Measurements from ENCODE around the gene ARHGAP9. TPM values are rescaled to one million over a fixed set of nuclear protein-coding genes. Genes with fewer than 3 reads are reported as not detected.

Gene ARHGAP9
- total and polyA plus RNA-seq, 2 donors from 2014 or later = 3.8 to 18.1 TPM

- TF ChIP-seq, protein P1, sequence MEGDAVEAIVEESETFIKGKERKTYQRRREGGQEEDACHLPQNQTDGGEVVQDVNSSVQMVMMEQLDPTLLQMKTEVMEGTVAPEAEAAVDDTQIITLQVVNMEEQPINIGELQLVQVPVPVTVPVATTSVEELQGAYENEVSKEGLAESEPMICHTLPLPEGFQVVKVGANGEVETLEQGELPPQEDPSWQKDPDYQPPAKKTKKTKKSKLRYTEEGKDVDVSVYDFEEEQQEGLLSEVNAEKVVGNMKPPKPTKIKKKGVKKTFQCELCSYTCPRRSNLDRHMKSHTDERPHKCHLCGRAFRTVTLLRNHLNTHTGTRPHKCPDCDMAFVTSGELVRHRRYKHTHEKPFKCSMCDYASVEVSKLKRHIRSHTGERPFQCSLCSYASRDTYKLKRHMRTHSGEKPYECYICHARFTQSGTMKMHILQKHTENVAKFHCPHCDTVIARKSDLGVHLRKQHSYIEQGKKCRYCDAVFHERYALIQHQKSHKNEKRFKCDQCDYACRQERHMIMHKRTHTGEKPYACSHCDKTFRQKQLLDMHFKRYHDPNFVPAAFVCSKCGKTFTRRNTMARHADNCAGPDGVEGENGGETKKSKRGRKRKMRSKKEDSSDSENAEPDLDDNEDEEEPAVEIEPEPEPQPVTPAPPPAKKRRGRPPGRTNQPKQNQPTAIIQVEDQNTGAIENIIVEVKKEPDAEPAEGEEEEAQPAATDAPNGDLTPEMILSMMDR (IDR thresholded peaks at IDR 0.05; ENCODE audit: borderline replicate concordance, extremely low read depth, insufficient read depth) = no peak
- H3K27ac ChIP-seq (ENCODE audit: low read depth in 2 of 2, low read length in 2 of 2) = no peak overlapping the region
- DNase-seq = no peak
- H3K4me3 ChIP-seq (ENCODE audit: low read length in 3 of 3) = peak overlapping the region; percentile 16 to 99 (median 90)
- no peaks in the 10 kb centered on the region for H3K27me3 ChIP-seq (ENCODE audit: control insufficient read depth, insufficient read depth, low read length)
- intact Hi-C loops (cut with DNase I) = no loop called here
- peaks cover 0 to 10% (median 0%) of the 10 kb centered on the region in 3 donors for H3K4me1 ChIP-seq (ENCODE audit: control insufficient read depth in 2 of 3, insufficient read depth in 2 of 3, low read depth in 1 of 3, low read length in 3 of 3)
- FAIRE-seq = no peak
- H3K9me3 ChIP-seq (ENCODE audit: control insufficient read depth in 2 of 3, insufficient read depth in 1 of 3, low read length in 3 of 3) = no peaks in the 10 kb centered on the region
- H3K9ac ChIP-seq (ENCODE audit: low read length in 3 of 3) = no peak overlapping the region
- peaks cover 8 to 24% (median 8%) of the 10 kb centered on the region in 3 donors for H3K36me3 ChIP-seq (ENCODE audit: control insufficient read depth in 2 of 3, insufficient read depth in 3 of 3, low read length in 3 of 3)
Observed at GRCh38 chr12:57487055-57487596, 7.5 kb upstream of the ARHGAP9 start.

GRCh38 chr12:57485695-57486094 is 6.0 kb upstream of the ARHGAP9 start:
- TF ChIP-seq, protein P1 (IDR thresholded peaks at IDR 0.05; ENCODE audit: borderline replicate concordance, extremely low read depth, insufficient read depth) = no peak
- H3K9ac ChIP-seq (ENCODE audit: low read length in 3 of 3) = no peak overlapping the region
- no peak overlapping the region for H3K4me3 ChIP-seq (ENCODE audit: low read length in 3 of 3)
- intact Hi-C loops (cut with DNase I) = no loop called here
- peaks cover 0 to 10% (median 0%) of the 10 kb centered on the region in 3 donors for H3K4me1 ChIP-seq (ENCODE audit: control insufficient read depth in 2 of 3, insufficient read depth in 2 of 3, low read depth in 1 of 3, low read length in 3 of 3)
- DNase-seq (no peak), FAIRE-seq (no peak)
- H3K36me3 ChIP-seq (ENCODE audit: control insufficient read depth in 2 of 3, insufficient read depth in 3 of 3, low read length in 3 of 3) = peaks cover 5 to 12% (median 6%) of the 10 kb centered on the region in 3 donors
- H3K27ac ChIP-seq (ENCODE audit: low read depth in 2 of 2, low read length in 2 of 2) = no peak overlapping the region
- no peaks in the 10 kb centered on the region for H3K9me3 ChIP-seq (ENCODE audit: control insufficient read depth in 2 of 3, insufficient read depth in 1 of 3, low read length in 3 of 3)
- no peaks in the 10 kb centered on the region for H3K27me3 ChIP-seq (ENCODE audit: control insufficient read depth, insufficient read depth, low read length)

GRCh38 chr12:57483466-57483865 is 3.8 kb upstream of the ARHGAP9 start:
- Histone ChIP-seq H3K9me3 (ENCODE audit: control insufficient read depth in 2 of 3, insufficient read depth in 1 of 3, low read length in 3 of 3) (no peaks in the 10 kb centered on the region), H3K27me3 (ENCODE audit: control insufficient read depth, insufficient read depth, low read length) (no peaks in the 10 kb centered on the region), H3K9ac (ENCODE audit: low read length in 3 of 3) (no peak overlapping the region), H3K4me1 (ENCODE audit: control insufficient read depth in 2 of 3, insufficient read depth in 2 of 3, low read depth in 1 of 3, low read length in 3 of 3) (peaks cover 0 to 4% (median 0%) of the 10 kb centered on the region in 3 donors), H3K36me3 (ENCODE audit: control insufficient read depth in 2 of 3, insufficient read depth in 3 of 3, low read length in 3 of 3) (no peaks in the 10 kb centered on the region), H3K4me3 (ENCODE audit: low read length in 3 of 3) (no peak overlapping the region), H3K27ac (ENCODE audit: low read depth in 2 of 2, low read length in 2 of 2) (no peak overlapping the region)
- DNase-seq = peak in 1 of 5 donors; percentile 34
- TF ChIP-seq, protein P1 (IDR thresholded peaks at IDR 0.05; ENCODE audit: borderline replicate concordance, extremely low read depth, insufficient read depth) = no peak
- intact Hi-C loops (cut with DNase I) = no loop called here
- FAIRE-seq = no peak

GRCh38 chr12:57481671-57482070 is 2.0 kb upstream of the ARHGAP9 start:
- no peaks in the 10 kb centered on the region for H3K36me3 ChIP-seq (ENCODE audit: control insufficient read depth in 2 of 3, insufficient read depth in 3 of 3, low read length in 3 of 3)
- H3K4me3 ChIP-seq (ENCODE audit: low read length in 3 of 3) = no peak overlapping the region
- TF ChIP-seq, protein P1 (IDR thresholded peaks at IDR 0.05; ENCODE audit: borderline replicate concordance, extremely low read depth, insufficient read depth) = no peak
- FAIRE-seq (no peak), DNase-seq (no peak)
- H3K27ac ChIP-seq (ENCODE audit: low read depth in 2 of 2, low read length in 2 of 2) = no peak overlapping the region
- H3K9ac ChIP-seq (ENCODE audit: low read length in 3 of 3) = no peak overlapping the region
- no peaks in the 10 kb centered on the region for H3K9me3 ChIP-seq (ENCODE audit: control insufficient read depth in 2 of 3, insufficient read depth in 1 of 3, low read length in 3 of 3)
- peaks cover 5% of the 10 kb centered on the region for H3K27me3 ChIP-seq (ENCODE audit: control insufficient read depth, insufficient read depth, low read length)
- H3K4me1 ChIP-seq (ENCODE audit: control insufficient read depth in 2 of 3, insufficient read depth in 2 of 3, low read depth in 1 of 3, low read length in 3 of 3) = peaks cover 0 to 3% (median 0%) of the 10 kb centered on the region in 3 donors
- intact Hi-C loops (cut with DNase I) = no loop called here
